Neural cell (in vitro differentiated cells): ENCODE data around the gene SLC16A13. TPM values are rescaled to one million over a fixed set of nuclear protein-coding genes. Genes with fewer than 3 reads are reported as not detected.

ENCODE experiments used
- H2AFZ ChIP-seq: fragments of 200-600, 300-800 bp; sonication (generic), shearing (Covaris generic); 2 replicates; pipeline ENCODE4 v1.6.0; 2014; ENCODE audit warnings: low read depth, mild to moderate bottlenecking, antibody characterized with exemption, low read length, moderate library complexity
- H3F3A ChIP-seq: fragments of 200-600 bp; shearing (Covaris generic); 2 replicates; pipeline ENCODE4 v1.6.1; 2016; ENCODE audit warnings: mild to moderate bottlenecking, moderate library complexity, mixed read lengths, antibody characterized with exemption, low read length; ENCODE audit not compliant: insufficient read depth, poor library complexity, severe bottlenecking
- H3K27ac ChIP-seq: fragments of 200-600, 300-800 bp; sonication (generic), shearing (Covaris generic); 2 replicates; pipeline ENCODE4 v1.5.1; 2014; ENCODE audit warnings: mild to moderate bottlenecking, low read length, moderate library complexity
- H3K27me3 ChIP-seq: fragments of 300-800, 200-600 bp; sonication (generic), shearing (Covaris generic); 2 replicates; pipeline ENCODE4 v1.6.0; 2014; ENCODE audit warnings: mild to moderate bottlenecking, low read depth, low read length, moderate library complexity; ENCODE audit not compliant: insufficient read depth
- H3K36me3 ChIP-seq: fragments of 300-800, 200-600 bp; sonication (generic), shearing (Covaris generic); 2 replicates; pipeline ENCODE4 v1.5.1; 2014; ENCODE audit warnings: mild to moderate bottlenecking, antibody characterized with exemption, low read length, moderate library complexity; ENCODE audit not compliant: insufficient read depth
- H3K4me2 ChIP-seq: fragments of 300-800, 200-600 bp; sonication (generic), shearing (Covaris generic); 2 replicates; pipeline ENCODE4 v1.6.0; 2014; ENCODE audit warnings: mild to moderate bottlenecking, low read length
- H3K4me3 ChIP-seq: fragments of 300-800, 200-600 bp; sonication (generic), shearing (Covaris generic); 2 replicates; pipeline ENCODE4 v1.5.1; 2014; ENCODE audit warnings: mild to moderate bottlenecking, low read length, moderate library complexity
- H3K79me2 ChIP-seq: fragments of 200-600 bp; shearing (Covaris generic); replicated peaks from 2 replicates; pipeline ENCODE4 v1.6.0; 2014; ENCODE audit warnings: mild to moderate bottlenecking, low read length, moderate library complexity; ENCODE audit not compliant: insufficient read depth
- H3K9ac ChIP-seq: fragments of 300-800, 200-600 bp; sonication (generic), shearing (Covaris generic); 2 replicates; pipeline ENCODE4 v1.6.1; 2016; ENCODE audit warnings: mild to moderate bottlenecking, low read length, mixed read lengths
- H3K9me2 ChIP-seq: fragments of 200-600 bp; shearing (Covaris generic); 2 replicates; pipeline ENCODE4 v1.6.1; 2016; ENCODE audit warnings: mild to moderate bottlenecking, low read length, mixed read lengths; ENCODE audit not compliant: insufficient read depth
- H3K9me3 ChIP-seq: fragments of 200-600, 300-800 bp; sonication (generic), shearing (Covaris generic); 2 replicates; pipeline ENCODE4 v1.6.1; 2016; ENCODE audit warnings: mild to moderate bottlenecking, mixed run types, low read length, moderate library complexity, mixed read lengths
- H4K20me1 ChIP-seq: fragments of 200-600 bp; shearing (Covaris generic); 2 replicates; pipeline ENCODE4 v1.6.1; 2016; ENCODE audit warnings: mild to moderate bottlenecking, mixed run types; ENCODE audit not compliant: insufficient read depth
- EZH2 ChIP-seq: fragments of 200-600, 300-800 bp; shearing (Covaris generic), sonication (generic); IDR thresholded peaks from 2 replicates; pipeline ENCODE4 v1.6.1; 2014; ENCODE audit warnings: antibody characterized with exemption, low read length, borderline replicate concordance, mild to moderate bottlenecking; ENCODE audit not compliant: insufficient read depth, poor library complexity, severe bottlenecking
- MXI1 ChIP-seq: fragments of 450-650 bp; conservative IDR thresholded peaks from 2 replicates; pipeline ENCODE4 v1.6.1; 2014; ENCODE audit warnings: antibody characterized with exemption, mild to moderate bottlenecking; ENCODE audit not compliant: poor library complexity, severe bottlenecking
- POLR2AphosphoS5 ChIP-seq: IDR thresholded peaks from 2 replicates; pipeline ENCODE4 v1.6.1; 2012
- RAD21 ChIP-seq: fragments of 450-650 bp; conservative IDR thresholded peaks from 2 replicates; pipeline ENCODE4 v1.6.1; 2014; ENCODE audit warnings: antibody characterized with exemption, mild to moderate bottlenecking, moderate library complexity
- SMC3 ChIP-seq: fragments of 450-650 bp; conservative IDR thresholded peaks from 2 replicates; pipeline ENCODE4 v1.6.1; 2014; ENCODE audit warnings: antibody characterized with exemption, mild to moderate bottlenecking, moderate library complexity; ENCODE audit not compliant: poor library complexity
- TAF1 ChIP-seq: IDR thresholded peaks from 2 replicates; pipeline ENCODE4 v1.6.1; 2012; ENCODE audit warnings: low read depth
- polyA plus RNA-seq: library from polyadenylated mRNA; depleted of rRNA; stranded (reverse); fragments of >200 nt; gene quantifications from 2 replicates; pipeline ENCODE4 v1.2.3, GENCODE V29; 2014
- TF ChIP-seq, protein P1 (sequence below): IDR thresholded peaks from 2 replicates; pipeline ENCODE4 v1.6.1; 2012; ENCODE audit warnings: borderline replicate concordance
- TF ChIP-seq, protein P2 (sequence below): fragments of 450-650 bp; IDR thresholded peaks from 2 replicates; pipeline ENCODE4 v1.5.1; 2014; ENCODE audit warnings: antibody characterized with exemption, mild to moderate bottlenecking, moderate library complexity; ENCODE audit not compliant: poor library complexity, severe bottlenecking

SLC16A13 gene
- polyA plus RNA-seq, 1 donor from 2014 or later = not detected

DNA sequence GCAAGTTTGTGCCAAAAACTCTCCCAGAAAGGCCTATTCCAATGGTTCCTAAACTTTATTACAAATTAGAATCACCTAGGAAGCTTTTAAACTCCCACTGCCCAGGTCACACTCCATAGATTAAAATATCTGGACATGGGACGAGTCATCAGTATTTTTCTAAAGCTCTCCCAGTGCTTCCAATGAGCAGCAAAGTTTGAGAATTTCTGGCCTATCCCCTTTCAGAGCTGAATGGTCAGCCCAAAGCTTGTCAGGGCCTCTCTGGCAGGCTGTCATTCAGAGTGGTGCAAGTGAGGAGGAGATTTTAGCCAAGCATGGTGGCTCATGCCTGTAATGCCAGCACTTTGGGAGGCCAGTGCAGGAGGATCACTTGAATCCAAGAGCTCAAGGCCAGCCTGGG is 10.6 kb upstream of the SLC16A13 start:
- no peak for TF ChIP-seq SMC3
- TF ChIP-seq, protein P1, sequence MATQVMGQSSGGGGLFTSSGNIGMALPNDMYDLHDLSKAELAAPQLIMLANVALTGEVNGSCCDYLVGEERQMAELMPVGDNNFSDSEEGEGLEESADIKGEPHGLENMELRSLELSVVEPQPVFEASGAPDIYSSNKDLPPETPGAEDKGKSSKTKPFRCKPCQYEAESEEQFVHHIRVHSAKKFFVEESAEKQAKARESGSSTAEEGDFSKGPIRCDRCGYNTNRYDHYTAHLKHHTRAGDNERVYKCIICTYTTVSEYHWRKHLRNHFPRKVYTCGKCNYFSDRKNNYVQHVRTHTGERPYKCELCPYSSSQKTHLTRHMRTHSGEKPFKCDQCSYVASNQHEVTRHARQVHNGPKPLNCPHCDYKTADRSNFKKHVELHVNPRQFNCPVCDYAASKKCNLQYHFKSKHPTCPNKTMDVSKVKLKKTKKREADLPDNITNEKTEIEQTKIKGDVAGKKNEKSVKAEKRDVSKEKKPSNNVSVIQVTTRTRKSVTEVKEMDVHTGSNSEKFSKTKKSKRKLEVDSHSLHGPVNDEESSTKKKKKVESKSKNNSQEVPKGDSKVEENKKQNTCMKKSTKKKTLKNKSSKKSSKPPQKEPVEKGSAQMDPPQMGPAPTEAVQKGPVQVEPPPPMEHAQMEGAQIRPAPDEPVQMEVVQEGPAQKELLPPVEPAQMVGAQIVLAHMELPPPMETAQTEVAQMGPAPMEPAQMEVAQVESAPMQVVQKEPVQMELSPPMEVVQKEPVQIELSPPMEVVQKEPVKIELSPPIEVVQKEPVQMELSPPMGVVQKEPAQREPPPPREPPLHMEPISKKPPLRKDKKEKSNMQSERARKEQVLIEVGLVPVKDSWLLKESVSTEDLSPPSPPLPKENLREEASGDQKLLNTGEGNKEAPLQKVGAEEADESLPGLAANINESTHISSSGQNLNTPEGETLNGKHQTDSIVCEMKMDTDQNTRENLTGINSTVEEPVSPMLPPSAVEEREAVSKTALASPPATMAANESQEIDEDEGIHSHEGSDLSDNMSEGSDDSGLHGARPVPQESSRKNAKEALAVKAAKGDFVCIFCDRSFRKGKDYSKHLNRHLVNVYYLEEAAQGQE = no peak
- no peak for TF ChIP-seq POLR2AphosphoS5
- no peak for TF ChIP-seq MXI1
- TF ChIP-seq TAF1 = no peak
- TF ChIP-seq RAD21 = no peak
- no peak for TF ChIP-seq EZH2
- TF ChIP-seq, protein P2, sequence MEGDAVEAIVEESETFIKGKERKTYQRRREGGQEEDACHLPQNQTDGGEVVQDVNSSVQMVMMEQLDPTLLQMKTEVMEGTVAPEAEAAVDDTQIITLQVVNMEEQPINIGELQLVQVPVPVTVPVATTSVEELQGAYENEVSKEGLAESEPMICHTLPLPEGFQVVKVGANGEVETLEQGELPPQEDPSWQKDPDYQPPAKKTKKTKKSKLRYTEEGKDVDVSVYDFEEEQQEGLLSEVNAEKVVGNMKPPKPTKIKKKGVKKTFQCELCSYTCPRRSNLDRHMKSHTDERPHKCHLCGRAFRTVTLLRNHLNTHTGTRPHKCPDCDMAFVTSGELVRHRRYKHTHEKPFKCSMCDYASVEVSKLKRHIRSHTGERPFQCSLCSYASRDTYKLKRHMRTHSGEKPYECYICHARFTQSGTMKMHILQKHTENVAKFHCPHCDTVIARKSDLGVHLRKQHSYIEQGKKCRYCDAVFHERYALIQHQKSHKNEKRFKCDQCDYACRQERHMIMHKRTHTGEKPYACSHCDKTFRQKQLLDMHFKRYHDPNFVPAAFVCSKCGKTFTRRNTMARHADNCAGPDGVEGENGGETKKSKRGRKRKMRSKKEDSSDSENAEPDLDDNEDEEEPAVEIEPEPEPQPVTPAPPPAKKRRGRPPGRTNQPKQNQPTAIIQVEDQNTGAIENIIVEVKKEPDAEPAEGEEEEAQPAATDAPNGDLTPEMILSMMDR = no peak

DNA sequence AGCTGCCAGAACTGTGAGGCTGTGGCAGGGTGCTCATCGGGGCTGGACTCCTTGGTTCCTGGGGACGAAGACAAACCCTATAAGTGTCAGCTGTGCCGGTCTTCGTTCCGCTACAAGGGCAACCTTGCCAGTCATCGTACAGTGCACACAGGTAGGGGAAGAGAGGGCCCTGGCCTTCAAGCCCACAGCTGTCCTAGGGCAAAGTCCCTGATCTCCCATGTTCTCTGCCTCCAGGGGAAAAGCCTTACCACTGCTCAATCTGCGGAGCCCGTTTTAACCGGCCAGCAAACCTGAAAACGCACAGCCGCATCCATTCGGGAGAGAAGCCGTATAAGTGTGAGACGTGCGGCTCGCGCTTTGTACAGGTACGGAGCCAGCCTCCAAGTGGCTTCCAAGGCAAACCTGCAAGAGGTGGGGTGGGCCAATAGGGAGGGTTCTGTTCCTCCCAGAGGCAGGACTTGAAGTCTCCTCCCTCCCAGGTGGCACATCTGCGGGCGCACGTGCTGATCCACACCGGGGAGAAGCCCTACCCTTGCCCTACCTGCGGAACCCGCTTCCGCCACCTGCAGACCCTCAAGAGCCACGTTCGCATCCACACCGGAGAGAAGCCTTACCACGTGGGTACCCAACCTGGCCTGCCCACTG is 9.2 kb upstream of the SLC16A13 start:
- TF ChIP-seq EZH2 (no peak), RAD21 (no peak), SMC3 (no peak), MXI1 (no peak)
- TF ChIP-seq, protein P2 = no peak
- TF ChIP-seq, protein P1 = no peak
- no peaks in the 10 kb centered on the region for H3K79me2 ChIP-seq
- no peaks in the 10 kb centered on the region for H3K36me3 ChIP-seq
- H3K4me3 ChIP-seq = no peak overlapping the region
- no peak overlapping the region for H2AFZ ChIP-seq
- H3K27ac ChIP-seq = no peak overlapping the region
- no peaks in the 10 kb centered on the region for H3K9me3 ChIP-seq
- H4K20me1 ChIP-seq = no peaks in the 10 kb centered on the region
- H3K9ac ChIP-seq = no peak overlapping the region
- no peak overlapping the region for H3K4me2 ChIP-seq
- H3K27me3 ChIP-seq = peaks cover 30% of the 10 kb centered on the region
- no peaks in the 10 kb centered on the region for H3K9me2 ChIP-seq
- no peaks in the 10 kb centered on the region for H3F3A ChIP-seq

More for the DNA sequence above, 10.6 kb upstream of the SLC16A13 start:
- no peak overlapping the region for H3K27ac ChIP-seq
- H2AFZ ChIP-seq = no peak overlapping the region
- H3K9ac ChIP-seq = no peak overlapping the region
- no peaks in the 10 kb centered on the region for H3F3A ChIP-seq
- H4K20me1 ChIP-seq = no peaks in the 10 kb centered on the region
- H3K9me2 ChIP-seq = no peaks in the 10 kb centered on the region
- no peak overlapping the region for H3K4me3 ChIP-seq
- peaks cover 40% of the 10 kb centered on the region for H3K27me3 ChIP-seq
- no peaks in the 10 kb centered on the region for H3K36me3 ChIP-seq
- H3K4me2 ChIP-seq = no peak overlapping the region
- no peaks in the 10 kb centered on the region for H3K79me2 ChIP-seq
- H3K9me3 ChIP-seq = no peaks in the 10 kb centered on the region
